LNCaP clone FGC (cell line): ENCODE data around the gene CFAP53.

Experiments used
- DNase-seq: peaks from one replicate; pipeline ENCODE4 v3.0.0-alpha.2; 2011; ENCODE audit warnings: low read depth
- H3K4me3 ChIP-seq: 2 replicates; pipeline ENCODE4 v1.5.1; 2011; ENCODE audit warnings: mild to moderate bottlenecking, low read depth, low read length, control low read depth
- TF ChIP-seq, protein P1 (sequence below): IDR thresholded peaks from 2 replicates; pipeline ENCODE4 v1.5.1; 2012; ENCODE audit warnings: mild to moderate bottlenecking; ENCODE audit not compliant: control insufficient read depth, insufficient read depth; ENCODE audit errors: extremely low read depth

The CFAP53 gene

DNA sequence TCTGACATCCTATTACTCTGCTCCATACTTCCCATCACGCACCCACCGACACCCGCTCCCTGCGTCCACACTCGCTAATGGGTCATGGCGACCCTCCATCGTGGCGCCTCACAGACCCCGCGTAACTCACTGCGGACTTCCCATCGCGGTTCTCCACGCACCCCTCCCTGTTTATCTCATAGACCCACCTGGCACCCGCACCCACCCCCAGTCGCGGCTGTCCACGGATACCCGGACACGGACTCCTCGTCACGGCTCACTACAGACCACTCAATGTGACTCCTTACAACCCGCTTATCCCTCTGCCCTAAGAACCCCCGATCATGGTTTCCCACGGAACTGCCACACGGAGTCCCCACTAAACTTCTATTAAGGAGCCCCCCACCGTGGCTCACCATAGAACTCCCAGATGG is 20.7 kb upstream of the CFAP53 start:
- peak overlapping the region; percentile 68 for H3K4me3 ChIP-seq
- TF ChIP-seq, protein P1, sequence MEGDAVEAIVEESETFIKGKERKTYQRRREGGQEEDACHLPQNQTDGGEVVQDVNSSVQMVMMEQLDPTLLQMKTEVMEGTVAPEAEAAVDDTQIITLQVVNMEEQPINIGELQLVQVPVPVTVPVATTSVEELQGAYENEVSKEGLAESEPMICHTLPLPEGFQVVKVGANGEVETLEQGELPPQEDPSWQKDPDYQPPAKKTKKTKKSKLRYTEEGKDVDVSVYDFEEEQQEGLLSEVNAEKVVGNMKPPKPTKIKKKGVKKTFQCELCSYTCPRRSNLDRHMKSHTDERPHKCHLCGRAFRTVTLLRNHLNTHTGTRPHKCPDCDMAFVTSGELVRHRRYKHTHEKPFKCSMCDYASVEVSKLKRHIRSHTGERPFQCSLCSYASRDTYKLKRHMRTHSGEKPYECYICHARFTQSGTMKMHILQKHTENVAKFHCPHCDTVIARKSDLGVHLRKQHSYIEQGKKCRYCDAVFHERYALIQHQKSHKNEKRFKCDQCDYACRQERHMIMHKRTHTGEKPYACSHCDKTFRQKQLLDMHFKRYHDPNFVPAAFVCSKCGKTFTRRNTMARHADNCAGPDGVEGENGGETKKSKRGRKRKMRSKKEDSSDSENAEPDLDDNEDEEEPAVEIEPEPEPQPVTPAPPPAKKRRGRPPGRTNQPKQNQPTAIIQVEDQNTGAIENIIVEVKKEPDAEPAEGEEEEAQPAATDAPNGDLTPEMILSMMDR: no peak
- DNase-seq: no peak

GRCh38 chr18:50286391-50287027 is 20.2 kb upstream of the CFAP53 start:
- no peak for DNase-seq
- TF ChIP-seq, protein P1: no peak
- peak overlapping the region; percentile 68 for H3K4me3 ChIP-seq

GRCh38 chr18:50285631-50286321 is 19.5 kb upstream of the CFAP53 start:
- no peak for DNase-seq
- TF ChIP-seq, protein P1: no peak
- H3K4me3 ChIP-seq: no peak overlapping the region; the same call in 1 of the 2 replicates

- no peak for DNase-seq
- TF ChIP-seq, protein P1: no peak
- no peak overlapping the region for H3K4me3 ChIP-seq
Observed at GRCh38 chr18:50285071-50285470, 18.8 kb upstream of the CFAP53 start.

GRCh38 chr18:50284255-50284885 is 18.1 kb upstream of the CFAP53 start:
- DNase-seq: no peak

GRCh38 chr18:50283469-50284209 is 17.3 kb upstream of the CFAP53 start:
- TF ChIP-seq, protein P1: no peak
- DNase-seq: no peak
- no peak overlapping the region for H3K4me3 ChIP-seq

More at GRCh38 chr18:50284255-50284885, 18.1 kb upstream of the CFAP53 start:
- TF ChIP-seq, protein P1: no peak
- no peak overlapping the region for H3K4me3 ChIP-seq
